ENCODE data around the gene NR5A2.

DNA sequence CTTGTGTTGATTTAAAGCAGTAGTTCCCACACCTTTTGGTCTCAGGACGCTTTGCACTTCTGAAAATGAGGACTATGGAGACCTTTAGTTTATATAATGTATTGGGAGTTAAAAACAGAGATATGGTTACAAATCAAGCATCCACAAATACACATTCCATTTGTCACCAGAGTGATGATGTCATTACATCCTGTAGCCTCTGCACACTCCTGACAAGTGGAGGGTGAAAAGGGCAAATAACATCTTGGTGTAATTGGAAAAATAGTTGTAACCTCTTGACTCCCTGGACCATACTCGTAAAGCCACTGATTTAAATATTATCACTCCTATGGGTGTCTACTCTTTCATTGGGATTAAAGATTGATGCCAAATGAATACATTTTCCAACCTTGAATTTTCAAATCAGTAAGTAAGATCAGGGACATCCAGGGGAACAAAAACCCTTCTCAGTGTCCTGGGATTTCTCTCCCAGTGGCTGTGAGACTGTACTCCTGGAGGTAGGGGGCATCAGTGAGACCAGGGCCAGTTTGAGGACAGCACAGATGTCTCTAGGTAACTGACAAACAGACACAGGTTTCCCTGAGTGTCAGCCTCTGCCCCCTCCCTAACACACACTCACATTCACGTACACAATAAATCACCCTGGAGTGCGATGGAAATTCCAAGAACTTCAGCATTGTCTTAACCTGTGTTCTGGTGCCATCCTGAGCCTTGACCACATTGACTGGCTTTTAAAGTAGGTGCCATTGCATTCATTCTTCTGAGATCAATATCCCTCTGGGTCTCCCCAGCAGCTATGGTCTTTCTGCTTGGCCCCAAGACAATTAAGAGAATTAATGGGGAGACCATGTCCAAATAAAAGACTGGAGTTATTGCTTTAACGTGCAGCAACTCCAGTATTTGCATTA, 63.0 kb downstream of the NR5A2 start:
- TF ChIP-seq, protein P1, sequence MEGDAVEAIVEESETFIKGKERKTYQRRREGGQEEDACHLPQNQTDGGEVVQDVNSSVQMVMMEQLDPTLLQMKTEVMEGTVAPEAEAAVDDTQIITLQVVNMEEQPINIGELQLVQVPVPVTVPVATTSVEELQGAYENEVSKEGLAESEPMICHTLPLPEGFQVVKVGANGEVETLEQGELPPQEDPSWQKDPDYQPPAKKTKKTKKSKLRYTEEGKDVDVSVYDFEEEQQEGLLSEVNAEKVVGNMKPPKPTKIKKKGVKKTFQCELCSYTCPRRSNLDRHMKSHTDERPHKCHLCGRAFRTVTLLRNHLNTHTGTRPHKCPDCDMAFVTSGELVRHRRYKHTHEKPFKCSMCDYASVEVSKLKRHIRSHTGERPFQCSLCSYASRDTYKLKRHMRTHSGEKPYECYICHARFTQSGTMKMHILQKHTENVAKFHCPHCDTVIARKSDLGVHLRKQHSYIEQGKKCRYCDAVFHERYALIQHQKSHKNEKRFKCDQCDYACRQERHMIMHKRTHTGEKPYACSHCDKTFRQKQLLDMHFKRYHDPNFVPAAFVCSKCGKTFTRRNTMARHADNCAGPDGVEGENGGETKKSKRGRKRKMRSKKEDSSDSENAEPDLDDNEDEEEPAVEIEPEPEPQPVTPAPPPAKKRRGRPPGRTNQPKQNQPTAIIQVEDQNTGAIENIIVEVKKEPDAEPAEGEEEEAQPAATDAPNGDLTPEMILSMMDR (IDR thresholded peaks at IDR 0.05 in 4 of 5, conservative IDR thresholded peaks at IDR 0.05 in 1 of 5), result no peak
- no peak for TF ChIP-seq POLR2A (IDR thresholded peaks at IDR 0.05)

Data from gastrocnemius medialis (tissue), 4 donors.